ENCODE data around the gene CHERP. TPM values are rescaled to one million over a fixed set of nuclear protein-coding genes. Genes with fewer than 3 reads are reported as not detected.

Gene CHERP
- 10 to 100 TPM; 30.3 to 55.1 (median 36.6) TPM for polyA plus RNA-seq (ENCODE audit: insufficient read length in 4 of 4)

- DNase-seq (ENCODE audit: low read depth in 4 of 4, low spot score in 3 of 4) = peak; percentile 77 to 92 (median 88)
Observed at GRCh38 chr19:16542045-16542909, at the start of gene CHERP. Gene CHERP (minus strand): TSS chr19:16542437. CDS start chr19:16542378, 59 bp downstream.

GRCh38 chr19:16590876-16591802, 48.9 kb upstream of the CHERP start:
- DNase-seq (ENCODE audit: low read depth in 4 of 4, low spot score in 3 of 4) = no peak

- DNase-seq (ENCODE audit: low read depth in 4 of 4, low spot score in 3 of 4) = no peak
Observed at GRCh38 chr19:16589917-16590316, 47.7 kb upstream of the CHERP start.

- DNase-seq (ENCODE audit: low read depth in 4 of 4, low spot score in 3 of 4) = no peak
Observed at GRCh38 chr19:16588824-16589577, 46.8 kb upstream of the CHERP start.

- no peak for DNase-seq (ENCODE audit: low read depth in 4 of 4, low spot score in 3 of 4)
Observed at GRCh38 chr19:16587833-16588823, 45.9 kb upstream of the CHERP start.

GRCh38 chr19:16586991-16587832, 45.0 kb upstream of the CHERP start:
- DNase-seq (ENCODE audit: low read depth in 4 of 4, low spot score in 3 of 4) = peak in 1 of 4 donors; percentile 22

GRCh38 chr19:16586477-16586871, 44.2 kb upstream of the CHERP start:
- no peak for DNase-seq (ENCODE audit: low read depth in 4 of 4, low spot score in 3 of 4)

- no peak for DNase-seq (ENCODE audit: low read depth in 4 of 4, low spot score in 3 of 4)
Observed at GRCh38 chr19:16585808-16586476, 43.7 kb upstream of the CHERP start.

- no peak for DNase-seq (ENCODE audit: low read depth in 4 of 4, low spot score in 3 of 4)
Observed at GRCh38 chr19:16585094-16585801, 43.0 kb upstream of the CHERP start.

GRCh38 chr19:16584248-16585093, 42.2 kb upstream of the CHERP start:
- DNase-seq (ENCODE audit: low read depth in 4 of 4, low spot score in 3 of 4) = peak in 3 of 4 donors; percentile 42 to 46 (median 44)

- no peak for DNase-seq (ENCODE audit: low read depth in 4 of 4, low spot score in 3 of 4)
Observed at GRCh38 chr19:16582486-16583261, 40.4 kb upstream of the CHERP start.

GRCh38 chr19:16581971-16582343, 39.7 kb upstream of the CHERP start:
- DNase-seq (ENCODE audit: low read depth in 4 of 4, low spot score in 3 of 4) = no peak

GRCh38 chr19:16581145-16581970, 39.1 kb upstream of the CHERP start:
- no peak for DNase-seq (ENCODE audit: low read depth in 4 of 4, low spot score in 3 of 4)

GRCh38 chr19:16579381-16579780, 37.1 kb upstream of the CHERP start:
- DNase-seq (ENCODE audit: low read depth in 4 of 4, low spot score in 3 of 4) = no peak

- DNase-seq (ENCODE audit: low read depth in 4 of 4, low spot score in 3 of 4) = no peak
Observed at GRCh38 chr19:16577531-16577985, 35.3 kb upstream of the CHERP start.
